Measurements from ENCODE around the gene C14orf119. TPM values are rescaled to one million over a fixed set of nuclear protein-coding genes. Genes with fewer than 3 reads are reported as not detected.

The C14orf119 gene
- total RNA-seq, 1 donor from 2014 or later: 53.0 TPM

- DNase-seq (ENCODE audit: extremely low spot score, unreplicated experiment): no peak
- H3K27me3 Mint-ChIP-seq: no peaks in the 10 kb centered on the region
- peaks cover 40% of the 10 kb centered on the region for H3K4me1 Mint-ChIP-seq (ENCODE audit: unreplicated experiment)
- H3K27ac Mint-ChIP-seq: peak overlapping the region; percentile 96
- no peaks in the 10 kb centered on the region for H3K9me3 Mint-ChIP-seq
- TF ChIP-seq, protein P1, sequence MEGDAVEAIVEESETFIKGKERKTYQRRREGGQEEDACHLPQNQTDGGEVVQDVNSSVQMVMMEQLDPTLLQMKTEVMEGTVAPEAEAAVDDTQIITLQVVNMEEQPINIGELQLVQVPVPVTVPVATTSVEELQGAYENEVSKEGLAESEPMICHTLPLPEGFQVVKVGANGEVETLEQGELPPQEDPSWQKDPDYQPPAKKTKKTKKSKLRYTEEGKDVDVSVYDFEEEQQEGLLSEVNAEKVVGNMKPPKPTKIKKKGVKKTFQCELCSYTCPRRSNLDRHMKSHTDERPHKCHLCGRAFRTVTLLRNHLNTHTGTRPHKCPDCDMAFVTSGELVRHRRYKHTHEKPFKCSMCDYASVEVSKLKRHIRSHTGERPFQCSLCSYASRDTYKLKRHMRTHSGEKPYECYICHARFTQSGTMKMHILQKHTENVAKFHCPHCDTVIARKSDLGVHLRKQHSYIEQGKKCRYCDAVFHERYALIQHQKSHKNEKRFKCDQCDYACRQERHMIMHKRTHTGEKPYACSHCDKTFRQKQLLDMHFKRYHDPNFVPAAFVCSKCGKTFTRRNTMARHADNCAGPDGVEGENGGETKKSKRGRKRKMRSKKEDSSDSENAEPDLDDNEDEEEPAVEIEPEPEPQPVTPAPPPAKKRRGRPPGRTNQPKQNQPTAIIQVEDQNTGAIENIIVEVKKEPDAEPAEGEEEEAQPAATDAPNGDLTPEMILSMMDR (conservative IDR thresholded peaks at IDR 0.05): no peak
- peak overlapping the region; percentile 93 for H3K4me3 Mint-ChIP-seq
- H3K36me3 Mint-ChIP-seq: peaks cover 32% of the 10 kb centered on the region
Observed at GRCh38 chr14:23070262-23071129, 24.8 kb upstream of the C14orf119 start.

GRCh38 chr14:23071244-23071920 is 23.9 kb upstream of the C14orf119 start:
- Mint-ChIP-seq H3K27me3 (no peaks in the 10 kb centered on the region), H3K4me3 (peak overlapping the region; percentile 93), H3K27ac (peak overlapping the region; percentile 96), H3K36me3 (peaks cover 25% of the 10 kb centered on the region), H3K9me3 (no peaks in the 10 kb centered on the region), H3K4me1 (ENCODE audit: unreplicated experiment) (peaks cover 34% of the 10 kb centered on the region)
- TF ChIP-seq, protein P1 (conservative IDR thresholded peaks at IDR 0.05): no peak
- DNase-seq (ENCODE audit: extremely low spot score, unreplicated experiment): no peak

DNA sequence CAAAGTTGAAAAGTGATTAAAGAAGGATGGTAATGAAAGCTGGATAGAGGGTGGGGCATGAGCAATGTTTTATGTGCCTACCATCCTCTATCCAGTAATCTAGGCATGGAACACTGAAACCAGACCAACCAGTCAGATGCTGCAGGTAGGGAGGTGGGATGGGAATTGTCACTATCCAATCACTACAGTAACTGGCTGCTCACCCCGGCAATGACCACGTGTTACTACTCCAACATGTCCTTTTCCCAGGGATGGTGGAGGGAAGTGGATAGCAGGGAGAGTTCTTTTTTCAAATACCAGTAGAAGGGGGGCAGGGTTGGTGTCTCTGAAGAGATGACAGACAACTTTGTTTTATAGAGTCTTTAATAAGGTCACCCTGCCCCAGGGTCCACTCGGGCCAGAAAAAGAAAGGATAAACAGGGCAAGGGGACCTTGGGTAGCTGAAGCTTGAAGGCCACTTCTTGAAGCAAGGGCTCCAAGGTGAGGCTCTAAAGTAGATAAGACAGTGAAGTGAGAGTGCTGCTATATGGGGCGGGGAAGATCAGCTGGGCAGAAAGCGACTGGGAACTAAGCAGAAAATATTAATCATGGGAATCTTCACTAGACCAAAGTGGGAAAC is 23.3 kb upstream of the C14orf119 start:
- no peak for DNase-seq (ENCODE audit: extremely low spot score, unreplicated experiment)
- no peaks in the 10 kb centered on the region for H3K27me3 Mint-ChIP-seq

GRCh38 chr14:23074906-23075305 is 20.4 kb upstream of the C14orf119 start:
- Mint-ChIP-seq H3K4me1 (ENCODE audit: unreplicated experiment) (peaks cover 23% of the 10 kb centered on the region), H3K4me3 (no peak overlapping the region), H3K27me3 (no peaks in the 10 kb centered on the region), H3K36me3 (peaks cover 28% of the 10 kb centered on the region), H3K27ac (no peak overlapping the region), H3K9me3 (no peaks in the 10 kb centered on the region)
- no peak for DNase-seq (ENCODE audit: extremely low spot score, unreplicated experiment)
- TF ChIP-seq, protein P1 (conservative IDR thresholded peaks at IDR 0.05): no peak

More for the DNA sequence above, 23.3 kb upstream of the C14orf119 start:
- peak overlapping the region; percentile 96 for H3K27ac Mint-ChIP-seq
- H3K36me3 Mint-ChIP-seq: peaks cover 25% of the 10 kb centered on the region
- TF ChIP-seq, protein P1 (conservative IDR thresholded peaks at IDR 0.05): no peak
- H3K4me1 Mint-ChIP-seq (ENCODE audit: unreplicated experiment): peaks cover 34% of the 10 kb centered on the region
- peak overlapping the region; percentile 93 for H3K4me3 Mint-ChIP-seq
- no peaks in the 10 kb centered on the region for H3K9me3 Mint-ChIP-seq

DNA sequence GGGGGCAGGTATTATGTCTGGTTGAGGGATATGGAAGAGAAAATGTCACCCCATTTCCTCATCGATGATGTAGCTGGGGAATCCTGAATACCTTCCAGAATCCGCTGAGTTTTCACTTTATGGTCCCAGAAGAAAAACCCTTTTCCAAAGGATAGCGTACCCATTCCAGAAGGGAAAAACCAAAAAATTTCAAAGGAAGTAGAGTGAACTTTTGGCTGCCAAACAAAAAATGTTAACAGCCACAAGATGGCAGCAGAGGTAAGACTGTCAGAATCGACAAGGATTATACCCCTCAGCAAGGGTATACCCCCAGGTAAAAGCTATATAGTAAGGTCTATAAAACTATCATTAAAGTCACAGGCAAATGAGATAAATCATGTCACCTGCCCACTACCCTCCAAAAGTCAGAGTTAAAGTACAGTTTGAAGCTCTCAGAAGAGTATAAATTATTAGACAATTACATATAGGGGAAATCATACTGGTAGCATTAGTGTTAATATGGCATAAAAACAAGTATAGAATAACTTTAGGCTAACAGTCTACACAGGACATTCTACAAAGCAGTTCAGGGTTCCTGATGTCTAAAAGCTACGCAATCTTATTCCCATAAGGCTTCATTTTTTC is 18.4 kb upstream of the C14orf119 start:
- peaks cover 34% of the 10 kb centered on the region for H3K36me3 Mint-ChIP-seq
- no peak for DNase-seq (ENCODE audit: extremely low spot score, unreplicated experiment)
- TF ChIP-seq, protein P1 (conservative IDR thresholded peaks at IDR 0.05): peak; percentile 81
- H3K4me3 Mint-ChIP-seq: no peak overlapping the region
- H3K4me1 Mint-ChIP-seq (ENCODE audit: unreplicated experiment): peaks cover 10% of the 10 kb centered on the region
- H3K9me3 Mint-ChIP-seq: no peaks in the 10 kb centered on the region
- no peaks in the 10 kb centered on the region for H3K27me3 Mint-ChIP-seq
- H3K27ac Mint-ChIP-seq: no peak overlapping the region

All from type B pancreatic cell (in vitro differentiated cells).